Kidney (tissue), 14 donors: ENCODE data around the gene ASTN2. TPM values are rescaled to one million over a fixed set of nuclear protein-coding genes. Genes with fewer than 3 reads are reported as not detected.

Source experiments
- DNase-seq, 5 donors: peaks; one replicate each; pipeline ENCODE4 v3.0.0-alpha.2; 2013 to 2020
- FAIRE-seq: peaks from 2 replicates; lab custom pipeline; 2012; peaks lifted over from hg19 to GRCh38; lab: Jason Lieb, UNC
- H3K27ac ChIP-seq, 2 donors: one replicate each; pipeline ENCODE4 v1.7.0; 2013; ENCODE audit warnings: low read depth in 2 of 2, low read length in 2 of 2, inconsistent platforms in 1 of 2
- H3K27me3 ChIP-seq: one replicate; pipeline ENCODE4 v1.7.1; 2013; ENCODE audit warnings: low read length, inconsistent platforms; ENCODE audit not compliant: control insufficient read depth, insufficient read depth
- H3K36me3 ChIP-seq, 3 donors: one replicate each; pipeline versions ENCODE4 v1.7.0 to v1.7.1; 2013; ENCODE audit warnings: low read length in 3 of 3, control low read depth in 1 of 3, inconsistent platforms in 1 of 3; ENCODE audit not compliant: insufficient read depth in 3 of 3, control insufficient read depth in 2 of 3
- H3K4me1 ChIP-seq, 3 donors: one replicate each; pipeline versions ENCODE4 v1.7.0 to v1.7.1; 2013; ENCODE audit warnings: low read length in 3 of 3, inconsistent platforms in 1 of 3, low read depth in 1 of 3; ENCODE audit not compliant: control insufficient read depth in 2 of 3, insufficient read depth in 2 of 3
- H3K4me3 ChIP-seq, 3 donors: one replicate each; pipeline versions ENCODE4 v1.7.0 to v1.8.1; 2013; ENCODE audit warnings: low read length in 3 of 3, control low read depth in 1 of 3, inconsistent platforms in 1 of 3
- H3K9ac ChIP-seq, 3 donors: one replicate each; pipeline versions ENCODE4 v1.7.0 to v1.7.1; 2013; ENCODE audit warnings: low read length in 3 of 3, control low read depth in 1 of 3, inconsistent platforms in 1 of 3
- H3K9me3 ChIP-seq, 3 donors: one replicate each; pipeline versions ENCODE4 v1.7.0 to v1.7.1; 2013; ENCODE audit warnings: low read length in 3 of 3, control low read depth in 1 of 3, inconsistent platforms in 1 of 3; ENCODE audit not compliant: control insufficient read depth in 2 of 3, insufficient read depth in 1 of 3
- intact Hi-C: fragments of 100-400 bp; cut with DNase I; formaldehyde crosslinking; loops from one replicate; pipeline ENCODE4 v1.11.1; 2022
- polyA plus RNA-seq: library from polyadenylated mRNA; stranded (reverse); fragments of 350-450 nt; fragmentation: Illumina TruSeq; extraction: RNeasy Lipid Tissue Mini Kit (QIAGEN cat#74804); gene quantifications from one replicate; pipeline ENCODE4 v1.2.3, GENCODE V29; 2014; ENCODE audit warnings: low read depth, low replicate concordance; ENCODE audit not compliant: insufficient read depth
- total RNA-seq: library from RNA; stranded (reverse); fragmentation: NEBNext Ultra II Directional; extraction: Animal tissue kit (Norgen Biotek cat#: 25700); gene quantifications from one replicate; pipeline ENCODE4 v1.2.1, GENCODE V29; 2021
- TF ChIP-seq, protein P1 (sequence below): IDR thresholded peaks from 3 replicates; pipeline ENCODE4 v1.5.1; 2012; ENCODE audit warnings: mild to moderate bottlenecking, moderate library complexity, borderline replicate concordance; ENCODE audit not compliant: insufficient read depth; ENCODE audit errors: extremely low read depth
- donor health status: control.
- donor health status: control.
- donor health status: control.
- donor health status: control.
- donor health status: control.
- donor health status: DM: yes; HTN: yes; CAD: no.
- donor health status: Normal renal cell carcinoma (clear cell type).

The ASTN2 gene
- total and polyA plus RNA-seq, 2 donors from 2014 or later: 7.6 to 11.5 TPM

- Histone ChIP-seq H3K27ac (no peak overlapping the region), H3K9ac (no peak overlapping the region), H3K36me3 (no peaks in the 10 kb centered on the region), H3K4me1 (no peaks in the 10 kb centered on the region), H3K27me3 (no peaks in the 10 kb centered on the region), H3K4me3 (no peak overlapping the region), H3K9me3 (no peaks in the 10 kb centered on the region)
- TF ChIP-seq, protein P1, sequence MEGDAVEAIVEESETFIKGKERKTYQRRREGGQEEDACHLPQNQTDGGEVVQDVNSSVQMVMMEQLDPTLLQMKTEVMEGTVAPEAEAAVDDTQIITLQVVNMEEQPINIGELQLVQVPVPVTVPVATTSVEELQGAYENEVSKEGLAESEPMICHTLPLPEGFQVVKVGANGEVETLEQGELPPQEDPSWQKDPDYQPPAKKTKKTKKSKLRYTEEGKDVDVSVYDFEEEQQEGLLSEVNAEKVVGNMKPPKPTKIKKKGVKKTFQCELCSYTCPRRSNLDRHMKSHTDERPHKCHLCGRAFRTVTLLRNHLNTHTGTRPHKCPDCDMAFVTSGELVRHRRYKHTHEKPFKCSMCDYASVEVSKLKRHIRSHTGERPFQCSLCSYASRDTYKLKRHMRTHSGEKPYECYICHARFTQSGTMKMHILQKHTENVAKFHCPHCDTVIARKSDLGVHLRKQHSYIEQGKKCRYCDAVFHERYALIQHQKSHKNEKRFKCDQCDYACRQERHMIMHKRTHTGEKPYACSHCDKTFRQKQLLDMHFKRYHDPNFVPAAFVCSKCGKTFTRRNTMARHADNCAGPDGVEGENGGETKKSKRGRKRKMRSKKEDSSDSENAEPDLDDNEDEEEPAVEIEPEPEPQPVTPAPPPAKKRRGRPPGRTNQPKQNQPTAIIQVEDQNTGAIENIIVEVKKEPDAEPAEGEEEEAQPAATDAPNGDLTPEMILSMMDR: no peak
- intact Hi-C loops: no loop called here
- no peak for FAIRE-seq
- DNase-seq: no peak
These were observed 108.8 kb downstream of the ASTN2 start for GRCh38 chr9:117306032-117306431.

DNA sequence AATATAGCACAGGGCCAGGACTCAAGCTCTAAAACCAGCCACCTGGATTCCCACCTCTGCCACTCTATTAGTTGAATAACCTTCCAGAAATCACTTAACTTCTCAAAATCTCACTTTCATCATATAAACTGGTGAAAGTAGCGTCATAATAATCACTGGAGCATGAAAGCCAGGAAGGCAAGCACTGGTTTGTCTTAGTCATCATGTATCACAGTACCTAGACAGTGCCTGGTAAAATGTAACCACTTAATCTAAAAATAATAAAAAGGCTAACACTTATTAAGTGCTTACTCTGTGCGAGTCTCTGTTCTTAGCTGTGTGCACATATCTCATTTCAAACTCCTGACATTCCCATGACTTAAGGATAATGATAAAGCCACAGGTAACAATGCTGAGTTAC, 109.4 kb downstream of the ASTN2 start:
- Histone ChIP-seq H3K27me3 (no peaks in the 10 kb centered on the region), H3K4me3 (no peak overlapping the region), H3K9ac (no peak overlapping the region), H3K27ac (no peak overlapping the region), H3K36me3 (no peaks in the 10 kb centered on the region), H3K4me1 (no peaks in the 10 kb centered on the region), H3K9me3 (no peaks in the 10 kb centered on the region)
- FAIRE-seq (no peak), DNase-seq (no peak)
- intact Hi-C loops: no loop called here
- TF ChIP-seq, protein P1: no peak

DNA sequence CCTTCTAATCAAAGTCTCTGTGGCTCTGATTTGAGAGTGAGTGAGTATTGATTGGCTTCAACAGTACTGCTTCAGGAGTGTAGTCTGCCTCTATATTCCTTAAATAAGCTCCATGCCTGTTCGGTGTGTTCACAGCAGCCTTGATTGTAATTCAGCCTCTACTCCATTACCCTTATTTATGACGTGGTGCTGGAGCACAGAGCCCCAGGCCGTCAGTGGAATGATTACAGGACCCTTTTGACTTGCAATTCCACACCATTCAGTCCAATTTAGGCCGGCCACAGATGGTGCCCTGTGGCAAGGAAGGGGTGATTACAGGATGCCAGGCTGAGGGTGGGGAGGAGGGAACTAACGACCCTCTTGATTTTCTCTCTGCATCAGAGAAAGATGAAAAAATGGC, 110.3 kb downstream of the ASTN2 start:
- TF ChIP-seq, protein P1: no peak
- no peak overlapping the region for H3K9ac ChIP-seq
- DNase-seq (no peak), FAIRE-seq (no peak)
- intact Hi-C loops: no loop called here
- no peaks in the 10 kb centered on the region for H3K4me1 ChIP-seq
- no peak overlapping the region for H3K27ac ChIP-seq
- no peak overlapping the region for H3K4me3 ChIP-seq
- H3K27me3 ChIP-seq: no peaks in the 10 kb centered on the region
- no peaks in the 10 kb centered on the region for H3K9me3 ChIP-seq
- H3K36me3 ChIP-seq: no peaks in the 10 kb centered on the region

- H3K9ac ChIP-seq: no peak overlapping the region
- no peak for FAIRE-seq
- no peaks in the 10 kb centered on the region for H3K27me3 ChIP-seq
- no peaks in the 10 kb centered on the region for H3K4me1 ChIP-seq
- H3K4me3 ChIP-seq: no peak overlapping the region
- H3K36me3 ChIP-seq: no peaks in the 10 kb centered on the region
- H3K27ac ChIP-seq: no peak overlapping the region
- H3K9me3 ChIP-seq: no peaks in the 10 kb centered on the region
- no peak for DNase-seq
- TF ChIP-seq, protein P1: no peak
- intact Hi-C loops: no loop called here
These were observed 111.1 kb downstream of the ASTN2 start for GRCh38 chr9:117303643-117304230.
